Measurements from ENCODE around the gene ZNF37A.
A peak's percentile ranks its signal among the peaks of the same experiment; 100 is the strongest.
"Not testable (repeated sequence)": the region's sequence is repeated elsewhere in the genome, so short reads cannot be mapped to it uniquely, and the experiment has no call there.

The ZNF37A gene

GRCh38 chr10:38094158-38094926 is at the start of gene ZNF37A:
Gene ZNF37A (plus strand): TSS chr10:38094337. CDS start chr10:38096618, 2,281 bp downstream.
- DNase-seq, result peak; percentile 92

GRCh38 chr10:38045129-38045528 is 49.0 kb upstream of the ZNF37A start:
- no peak for DNase-seq

- no peak for DNase-seq
These were observed 46.5 kb upstream of the ZNF37A start for GRCh38 chr10:38047666-38048065.

GRCh38 chr10:38050212-38050611 is 43.9 kb upstream of the ZNF37A start:
- DNase-seq, result no peak

GRCh38 chr10:38054361-38054797 is 39.8 kb upstream of the ZNF37A start:
- DNase-seq, result no peak

- not testable (repeated sequence) for DNase-seq
These were observed 38.8 kb upstream of the ZNF37A start for GRCh38 chr10:38055274-38055894.

- not testable (repeated sequence) for DNase-seq
These were observed 24.5 kb upstream of the ZNF37A start for GRCh38 chr10:38069663-38070062.

- no peak for DNase-seq
These were observed 23.6 kb upstream of the ZNF37A start for GRCh38 chr10:38070501-38070900.

- DNase-seq, result no peak
These were observed 21.6 kb upstream of the ZNF37A start for GRCh38 chr10:38072552-38072951.

- no peak for DNase-seq
These were observed 17.4 kb upstream of the ZNF37A start for GRCh38 chr10:38076687-38077086.

GRCh38 chr10:38093318-38093717 is 819 bp upstream of the ZNF37A start:
- not testable (repeated sequence) for DNase-seq

- no peak for DNase-seq
These were observed 350 bp upstream of the ZNF37A start for GRCh38 chr10:38093816-38094157.

GRCh38 chr10:38094927-38095574 is 914 bp downstream of the ZNF37A start:
- no peak for DNase-seq

GRCh38 chr10:38102880-38103279 is 8.7 kb downstream of the ZNF37A start:
- no peak for DNase-seq

- DNase-seq, result no peak
These were observed 9.6 kb downstream of the ZNF37A start for GRCh38 chr10:38103756-38104155.

GRCh38 chr10:38112159-38112558 is 18.0 kb downstream of the ZNF37A start:
- no peak for DNase-seq

GRCh38 chr10:38118072-38118807 is 24.1 kb downstream of the ZNF37A start:
- DNase-seq, result no peak

- DNase-seq, result no peak
These were observed 24.9 kb downstream of the ZNF37A start for GRCh38 chr10:38119038-38119437.

- DNase-seq, result no peak
These were observed 33.7 kb downstream of the ZNF37A start for GRCh38 chr10:38127812-38128211.

GRCh38 chr10:38143587-38143986 is 49.5 kb downstream of the ZNF37A start:
- no peak for DNase-seq

- no peak for DNase-seq
These were observed 52.6 kb downstream of the ZNF37A start for GRCh38 chr10:38146579-38147333.

GRCh38 chr10:38147686-38148085 is 53.5 kb downstream of the ZNF37A start:
- DNase-seq, result no peak

Data from activated CD8-positive, alpha-beta memory T cell treated with anti-CD3 and anti-CD28 coated beads for 24 hours (primary cell).